DND-41 (cell line): ENCODE results near the gene SEMA5B.

ENCODE experiments used
- ATAC-seq: fragments of 200-7000 bp; cut with Tn5 transposase; 3 replicates; pipeline ENCODE4 v1.9.1; 2021; ENCODE audit warnings: low read depth; ENCODE audit not compliant: insufficient read depth
- DNase-seq: peaks from one replicate; pipeline ENCODE4 v3.0.0-alpha.2; 2020
- H2AFZ ChIP-seq: 2 replicates; pipeline ENCODE4 v1.6.0; 2012; ENCODE audit warnings: low read depth, low read length
- H3K27ac ChIP-seq: 2 replicates; pipeline ENCODE4 v1.5.1; 2012; ENCODE audit warnings: low read length, inconsistent platforms
- H3K27me3 ChIP-seq: fragments of 200-600 bp; sonication (generic); 2 replicates; pipeline ENCODE4 v1.6.0; 2012; ENCODE audit warnings: low read length, mild to moderate bottlenecking, inconsistent platforms; ENCODE audit not compliant: insufficient read depth, poor library complexity
- H3K36me3 ChIP-seq: 2 replicates; pipeline ENCODE4 v1.5.1; 2012; ENCODE audit warnings: low read length, inconsistent platforms; ENCODE audit not compliant: insufficient read depth
- H3K4me1 ChIP-seq: 2 replicates; pipeline ENCODE4 v1.5.1; 2012; ENCODE audit warnings: mild to moderate bottlenecking, low read length; ENCODE audit not compliant: insufficient read depth
- H3K4me2 ChIP-seq: 2 replicates; pipeline ENCODE4 v1.6.0; 2012; ENCODE audit warnings: mild to moderate bottlenecking, moderate library complexity, low read length, inconsistent platforms; ENCODE audit not compliant: insufficient read depth
- H3K4me3 ChIP-seq, 2 experiments: fragments of 200-600 bp in 1 of 2; shearing (Covaris generic) in 1 of 2; 2 replicates each; pipeline ENCODE4 v1.5.1; 2012 to 2016; ENCODE audit warnings: inconsistent platforms in 2 of 2, low read length in 2 of 2, mild to moderate bottlenecking in 2 of 2, low read depth in 1 of 2, moderate library complexity in 1 of 2
- H3K79me2 ChIP-seq: 2 replicates; pipeline ENCODE4 v1.6.0; 2012; ENCODE audit warnings: low read length, inconsistent platforms; ENCODE audit not compliant: insufficient read depth
- H3K9ac ChIP-seq: 2 replicates; pipeline ENCODE4 v1.6.0; 2012; ENCODE audit warnings: low read depth, mild to moderate bottlenecking, inconsistent platforms, low read length, moderate library complexity
- H3K9me3 ChIP-seq: 2 replicates; pipeline ENCODE4 v1.5.1; 2012; ENCODE audit warnings: low read length, moderate library complexity, mild to moderate bottlenecking, inconsistent platforms; ENCODE audit not compliant: insufficient read depth, severe bottlenecking
- H4K20me1 ChIP-seq: 2 replicates; pipeline ENCODE4 v1.6.0; 2012; ENCODE audit warnings: low read length; ENCODE audit not compliant: insufficient read depth
- EZH2 ChIP-seq: IDR thresholded peaks from 3 replicates; pipeline ENCODE4 v1.6.1; 2012; ENCODE audit warnings: borderline replicate concordance, low read depth, mild to moderate bottlenecking, moderate library complexity, low read length, inconsistent platforms; ENCODE audit not compliant: severe bottlenecking
- TF ChIP-seq, protein P1 (sequence below): IDR thresholded peaks from 2 replicates; pipeline ENCODE4 v1.5.1; 2012; ENCODE audit warnings: borderline replicate concordance, low read length, moderate library complexity, mild to moderate bottlenecking; ENCODE audit not compliant: poor library complexity, severe bottlenecking; ENCODE audit errors: extremely low read depth

The SEMA5B gene

DNA sequence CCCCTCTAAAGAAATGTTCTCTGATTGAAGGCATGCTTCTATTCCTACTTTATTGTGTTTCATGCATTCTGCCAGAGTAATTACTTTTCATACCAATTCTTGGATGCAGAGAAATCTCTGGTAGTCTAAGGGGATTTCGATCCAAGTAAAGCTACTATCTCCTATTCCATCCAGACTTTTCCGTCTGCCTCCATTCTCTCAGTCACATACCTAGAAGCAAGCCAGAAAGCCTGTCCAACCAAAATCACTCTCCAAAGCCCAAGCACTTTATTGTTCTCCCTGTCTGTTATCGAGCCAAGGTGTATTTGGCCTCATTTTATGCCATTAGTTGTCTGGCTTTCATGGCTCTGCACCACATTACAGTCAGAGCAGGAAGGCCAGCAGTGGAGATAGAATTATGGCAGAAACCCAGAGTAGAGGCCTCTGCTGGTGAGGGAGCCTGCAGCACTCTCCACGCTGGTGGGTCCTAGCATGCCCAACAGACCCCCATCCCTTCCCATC is 136.8 kb downstream of the SEMA5B start:
- TF ChIP-seq EZH2: no peak
- TF ChIP-seq, protein P1, sequence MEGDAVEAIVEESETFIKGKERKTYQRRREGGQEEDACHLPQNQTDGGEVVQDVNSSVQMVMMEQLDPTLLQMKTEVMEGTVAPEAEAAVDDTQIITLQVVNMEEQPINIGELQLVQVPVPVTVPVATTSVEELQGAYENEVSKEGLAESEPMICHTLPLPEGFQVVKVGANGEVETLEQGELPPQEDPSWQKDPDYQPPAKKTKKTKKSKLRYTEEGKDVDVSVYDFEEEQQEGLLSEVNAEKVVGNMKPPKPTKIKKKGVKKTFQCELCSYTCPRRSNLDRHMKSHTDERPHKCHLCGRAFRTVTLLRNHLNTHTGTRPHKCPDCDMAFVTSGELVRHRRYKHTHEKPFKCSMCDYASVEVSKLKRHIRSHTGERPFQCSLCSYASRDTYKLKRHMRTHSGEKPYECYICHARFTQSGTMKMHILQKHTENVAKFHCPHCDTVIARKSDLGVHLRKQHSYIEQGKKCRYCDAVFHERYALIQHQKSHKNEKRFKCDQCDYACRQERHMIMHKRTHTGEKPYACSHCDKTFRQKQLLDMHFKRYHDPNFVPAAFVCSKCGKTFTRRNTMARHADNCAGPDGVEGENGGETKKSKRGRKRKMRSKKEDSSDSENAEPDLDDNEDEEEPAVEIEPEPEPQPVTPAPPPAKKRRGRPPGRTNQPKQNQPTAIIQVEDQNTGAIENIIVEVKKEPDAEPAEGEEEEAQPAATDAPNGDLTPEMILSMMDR: no peak
- no peak overlapping the region for H3K9ac ChIP-seq
- no peak overlapping the region for H3K4me3 ChIP-seq
- no peaks in the 10 kb centered on the region for H3K9me3 ChIP-seq
- H3K27ac ChIP-seq: no peak overlapping the region
- no peak for DNase-seq
- no peaks in the 10 kb centered on the region for H4K20me1 ChIP-seq
- no peak for ATAC-seq
- no peaks in the 10 kb centered on the region for H3K79me2 ChIP-seq
- no peak overlapping the region for H2AFZ ChIP-seq
- peaks cover 14% of the 10 kb centered on the region for H3K4me1 ChIP-seq
- H3K4me2 ChIP-seq: no peak overlapping the region
- H3K27me3 ChIP-seq: no peaks in the 10 kb centered on the region
- no peaks in the 10 kb centered on the region for H3K36me3 ChIP-seq

DNA sequence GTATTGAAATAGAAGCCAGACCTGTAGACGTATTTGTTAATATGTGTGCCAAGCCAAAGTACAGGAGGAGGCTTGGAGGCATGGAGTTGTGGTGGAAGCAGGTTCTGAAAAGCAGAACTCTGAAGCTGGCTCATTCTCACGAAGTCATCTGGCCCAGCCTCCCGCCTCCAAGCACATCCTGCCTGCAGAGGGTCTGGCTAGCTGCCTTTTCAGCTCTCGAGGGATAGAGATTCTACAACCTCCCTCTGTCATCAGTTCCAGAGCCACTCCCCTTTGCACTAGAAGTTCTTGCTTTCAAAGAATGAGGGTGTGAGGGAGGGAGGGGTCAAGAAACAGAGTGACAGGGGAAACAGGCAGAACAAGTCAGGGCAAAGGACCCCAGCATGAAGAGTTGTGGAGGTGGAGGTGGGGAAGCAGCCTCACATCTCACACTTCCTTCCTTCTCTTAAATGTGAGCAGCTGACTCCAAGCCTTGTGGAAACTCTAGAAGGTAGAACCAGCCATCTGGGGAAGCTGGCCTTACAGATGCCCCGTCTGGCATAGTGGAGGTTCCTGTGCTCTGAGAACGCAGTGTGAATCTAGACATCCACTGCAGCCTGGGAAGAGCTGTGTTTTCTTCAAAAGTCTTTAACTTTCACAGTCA is 137.4 kb downstream of the SEMA5B start:
- DNase-seq (peak; percentile 65), ATAC-seq (peak; percentile 90)
- H3K27me3 ChIP-seq: no peaks in the 10 kb centered on the region
- no peaks in the 10 kb centered on the region for H3K36me3 ChIP-seq
- H3K79me2 ChIP-seq: no peaks in the 10 kb centered on the region
- TF ChIP-seq EZH2: no peak
- TF ChIP-seq, protein P1: no peak
- H2AFZ ChIP-seq: peak overlapping the region; percentile 40; the same call in 1 of the 2 replicates
- H3K4me2 ChIP-seq: no peak overlapping the region
- H3K9me3 ChIP-seq: no peaks in the 10 kb centered on the region
- no peak overlapping the region for H3K27ac ChIP-seq
- no peak overlapping the region for H3K9ac ChIP-seq
- H3K4me1 ChIP-seq: peaks cover 14% of the 10 kb centered on the region
- no peaks in the 10 kb centered on the region for H4K20me1 ChIP-seq
- H3K4me3 ChIP-seq: no peak overlapping the region

DNA sequence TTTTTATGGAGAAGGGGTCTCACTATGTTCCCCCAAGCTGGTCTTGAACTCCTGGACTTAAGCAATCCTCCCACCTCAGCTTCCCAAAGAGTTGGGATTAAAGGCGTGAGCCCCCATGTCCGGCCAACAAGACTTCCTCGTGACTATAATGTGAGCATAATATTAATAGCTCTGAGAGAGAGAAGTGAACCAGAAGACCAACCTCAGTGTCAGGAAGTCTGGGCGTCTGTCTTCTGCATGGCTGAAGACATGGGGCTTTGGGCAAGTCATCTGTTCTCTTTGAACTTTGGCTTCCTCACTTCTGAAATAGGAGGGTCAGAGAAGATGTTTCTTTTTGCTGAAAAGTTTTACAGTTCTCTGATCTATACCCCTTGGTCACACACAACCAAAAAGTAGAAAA is 140.6 kb downstream of the SEMA5B start:
- Histone ChIP-seq H3K4me3 (no peak overlapping the region), H3K4me1 (peaks cover 14% of the 10 kb centered on the region), H3K27me3 (no peaks in the 10 kb centered on the region), H3K9me3 (no peaks in the 10 kb centered on the region), H3K27ac (no peak overlapping the region), H3K9ac (no peak overlapping the region), H3K4me2 (no peak overlapping the region), H3K36me3 (no peaks in the 10 kb centered on the region), H3K79me2 (no peaks in the 10 kb centered on the region), H4K20me1 (no peaks in the 10 kb centered on the region), H2AFZ (no peak overlapping the region)
- no peak for ATAC-seq
- TF ChIP-seq, protein P1: no peak
- no peak for TF ChIP-seq EZH2
- DNase-seq: no peak
